ENCODE data around the gene TMEM170A.

GRCh38 chr16:75486014-75486675 lies 21.7 kb upstream of the TMEM170A start:
- no peak for TF ChIP-seq CTCF (IDR thresholded peaks at IDR 0.05 in 4 of 5, conservative IDR thresholded peaks at IDR 0.05 in 1 of 5)
- TF ChIP-seq POLR2A (IDR thresholded peaks at IDR 0.05), result no peak

Measured in gastrocnemius medialis (tissue), 4 donors.